ENCODE measurements around the gene FEV.

FEV gene

GRCh38 chr2:219022616-219023015, 37.6 kb upstream of the FEV start:
- TF ChIP-seq CTCF (IDR thresholded peaks at IDR 0.05; ENCODE audit: insufficient read depth, low read depth, low read length, missing control alignments) = no peak
- DNase-seq (ENCODE audit: low read depth) = no peak
- no peak overlapping the region for H3K4me3 ChIP-seq (ENCODE audit: low read length)

GRCh38 chr2:219022041-219022440, 37.1 kb upstream of the FEV start:
- no peak for DNase-seq (ENCODE audit: low read depth)
- H3K4me3 ChIP-seq (ENCODE audit: low read length) = no peak overlapping the region
- no peak for TF ChIP-seq CTCF (IDR thresholded peaks at IDR 0.05; ENCODE audit: insufficient read depth, low read depth, low read length, missing control alignments)

- no peak for TF ChIP-seq CTCF (IDR thresholded peaks at IDR 0.05; ENCODE audit: insufficient read depth, low read depth, low read length, missing control alignments)
- H3K4me3 ChIP-seq (ENCODE audit: low read length) = no peak overlapping the region
- no peak for DNase-seq (ENCODE audit: low read depth)
Observed at GRCh38 chr2:219021591-219021990, 36.6 kb upstream of the FEV start.

GRCh38 chr2:219020604-219021365, 35.8 kb upstream of the FEV start:
- DNase-seq (ENCODE audit: low read depth) = no peak
- no peak for TF ChIP-seq CTCF (IDR thresholded peaks at IDR 0.05; ENCODE audit: insufficient read depth, low read depth, low read length, missing control alignments)
- no peak overlapping the region for H3K4me3 ChIP-seq (ENCODE audit: low read length)

GRCh38 chr2:219019436-219019835, 34.5 kb upstream of the FEV start:
- H3K4me3 ChIP-seq (ENCODE audit: low read length) = no peak overlapping the region
- no peak for TF ChIP-seq CTCF (IDR thresholded peaks at IDR 0.05; ENCODE audit: insufficient read depth, low read depth, low read length, missing control alignments)
- no peak for DNase-seq (ENCODE audit: low read depth)

GRCh38 chr2:219018726-219019125, 33.7 kb upstream of the FEV start:
- no peak for DNase-seq (ENCODE audit: low read depth)
- no peak for TF ChIP-seq CTCF (IDR thresholded peaks at IDR 0.05; ENCODE audit: insufficient read depth, low read depth, low read length, missing control alignments)
- H3K4me3 ChIP-seq (ENCODE audit: low read length) = no peak overlapping the region

- no peak for TF ChIP-seq CTCF (IDR thresholded peaks at IDR 0.05; ENCODE audit: insufficient read depth, low read depth, low read length, missing control alignments)
- no peak for DNase-seq (ENCODE audit: low read depth)
- H3K4me3 ChIP-seq (ENCODE audit: low read length) = no peak overlapping the region
Observed at GRCh38 chr2:219018286-219018685, 33.3 kb upstream of the FEV start.

Data from epithelial cell of esophagus (primary cell).